ENCODE data around the gene CD2. TPM values are rescaled to one million over a fixed set of nuclear protein-coding genes. Genes with fewer than 3 reads are reported as not detected.

CD2 gene
- total RNA-seq, 1 donor from 2014 or later = not detected

- Histone ChIP-seq H3K9me3 (no peaks in the 10 kb centered on the region), H3K27ac (no peak overlapping the region), H3K36me3 (no peaks in the 10 kb centered on the region), H3K4me3 (no peak overlapping the region), H3K27me3 (no peaks in the 10 kb centered on the region), H3K4me1 (no peaks in the 10 kb centered on the region)
- no peak for TF ChIP-seq CTCF (IDR thresholded peaks at IDR 0.05)
- DNase-seq (ENCODE audit: low spot score in 2 of 2) = no peak
- intact Hi-C loops (cut with DNase I) = no loop called here
Observed at GRCh38 chr1:116769994-116770393, 15.8 kb downstream of the CD2 start.

- Histone ChIP-seq H3K27me3 (no peaks in the 10 kb centered on the region), H3K4me1 (no peaks in the 10 kb centered on the region), H3K36me3 (no peaks in the 10 kb centered on the region), H3K9me3 (no peaks in the 10 kb centered on the region), H3K4me3 (no peak overlapping the region), H3K27ac (no peak overlapping the region)
- no peak for TF ChIP-seq CTCF (IDR thresholded peaks at IDR 0.05)
- no peak for DNase-seq (ENCODE audit: low spot score in 2 of 2)
- intact Hi-C loops (cut with DNase I) = no loop called here
Observed at GRCh38 chr1:116770625-116771024, 16.4 kb downstream of the CD2 start.

GRCh38 chr1:116771997-116772647, 17.9 kb downstream of the CD2 start:
- Histone ChIP-seq H3K4me3 (no peak overlapping the region), H3K4me1 (no peaks in the 10 kb centered on the region), H3K27me3 (no peaks in the 10 kb centered on the region), H3K27ac (no peak overlapping the region), H3K9me3 (no peaks in the 10 kb centered on the region), H3K36me3 (no peaks in the 10 kb centered on the region)
- DNase-seq (ENCODE audit: low spot score in 2 of 2) = no peak
- intact Hi-C loops (cut with DNase I) = no loop called here
- no peak for TF ChIP-seq CTCF (IDR thresholded peaks at IDR 0.05)

GRCh38 chr1:116772648-116773045, 18.4 kb downstream of the CD2 start:
- no peaks in the 10 kb centered on the region for H3K36me3 ChIP-seq
- H3K27me3 ChIP-seq = no peaks in the 10 kb centered on the region
- H3K27ac ChIP-seq = no peak overlapping the region
- no peak overlapping the region for H3K4me3 ChIP-seq
- H3K9me3 ChIP-seq = no peaks in the 10 kb centered on the region
- no peak for DNase-seq (ENCODE audit: low spot score in 2 of 2)
- no peaks in the 10 kb centered on the region for H3K4me1 ChIP-seq
- intact Hi-C loops (cut with DNase I) = no loop called here
- TF ChIP-seq CTCF (IDR thresholded peaks at IDR 0.05) = no peak

- DNase-seq (ENCODE audit: low spot score in 2 of 2) = no peak
- Histone ChIP-seq H3K4me1 (no peaks in the 10 kb centered on the region), H3K27me3 (no peaks in the 10 kb centered on the region), H3K4me3 (no peak overlapping the region), H3K36me3 (no peaks in the 10 kb centered on the region), H3K9me3 (no peaks in the 10 kb centered on the region), H3K27ac (no peak overlapping the region)
- intact Hi-C loops (cut with DNase I) = no loop called here
- TF ChIP-seq CTCF (IDR thresholded peaks at IDR 0.05) = no peak
Observed at GRCh38 chr1:116775116-116775752, 21.0 kb downstream of the CD2 start.
